AG04450 (cell line): ENCODE data around the gene OST4. TPM values are rescaled to one million over a fixed set of nuclear protein-coding genes. Genes with fewer than 3 reads are reported as not detected.
"Not testable (repeated sequence)": the region's sequence is repeated elsewhere in the genome, so short reads cannot be mapped to it uniquely, and the experiment has no call there.

Experiments
- CTCF ChIA-PET: fragments of 300-600, 350-600 bp; formaldehyde crosslinking; extraction: SDS; loops from one replicate; lab custom pipeline; 2022; ENCODE audit warnings: antibody characterized with exemption, inconsistent platforms; lab: Charles Lee
- POLR2A ChIA-PET: fragments of 350-600 bp; formaldehyde crosslinking; extraction: SDS; loops from one replicate; lab custom pipeline; 2021; ENCODE audit warnings: antibody characterized with exemption, inconsistent platforms; lab: Yijun Ruan, JAX
- DNase-seq: peaks from one replicate; pipeline ENCODE4 v3.0.0-alpha.2; 2011; ENCODE audit warnings: low read depth, low spot score
- H3K27ac ChIP-seq: one replicate; pipeline ENCODE4 v1.5.1; 2012; ENCODE audit warnings: low read depth, low read length, control low read depth
- H3K27me3 ChIP-seq: one replicate; pipeline ENCODE4 v1.6.0; 2012; ENCODE audit warnings: low read length; ENCODE audit not compliant: control insufficient read depth, insufficient read depth
- H3K4me3 ChIP-seq: 2 replicates; pipeline ENCODE4 v1.5.1; 2011; ENCODE audit warnings: mild to moderate bottlenecking, low read depth, low read length, control low read depth
- H3K9me3 ChIP-seq: 2 replicates; pipeline ENCODE4 v1.5.1; 2012; ENCODE audit warnings: low read length; ENCODE audit not compliant: control insufficient read depth, insufficient read depth
- polyA plus RNA-seq: library from polyadenylated mRNA; depleted of rRNA; stranded (reverse); fragments of >200 nt; gene quantifications from 2 replicates; pipeline ENCODE4 v1.2.3, GENCODE V29; 2011
- TF ChIP-seq, protein P1 (sequence below): IDR thresholded peaks from 2 replicates; pipeline ENCODE4 v1.5.1; 2011; ENCODE audit warnings: low read depth, low read length, control low read depth, inconsistent platforms

The OST4 gene
- polyA plus RNA-seq, 1 experiment, result 679 TPM

DNA sequence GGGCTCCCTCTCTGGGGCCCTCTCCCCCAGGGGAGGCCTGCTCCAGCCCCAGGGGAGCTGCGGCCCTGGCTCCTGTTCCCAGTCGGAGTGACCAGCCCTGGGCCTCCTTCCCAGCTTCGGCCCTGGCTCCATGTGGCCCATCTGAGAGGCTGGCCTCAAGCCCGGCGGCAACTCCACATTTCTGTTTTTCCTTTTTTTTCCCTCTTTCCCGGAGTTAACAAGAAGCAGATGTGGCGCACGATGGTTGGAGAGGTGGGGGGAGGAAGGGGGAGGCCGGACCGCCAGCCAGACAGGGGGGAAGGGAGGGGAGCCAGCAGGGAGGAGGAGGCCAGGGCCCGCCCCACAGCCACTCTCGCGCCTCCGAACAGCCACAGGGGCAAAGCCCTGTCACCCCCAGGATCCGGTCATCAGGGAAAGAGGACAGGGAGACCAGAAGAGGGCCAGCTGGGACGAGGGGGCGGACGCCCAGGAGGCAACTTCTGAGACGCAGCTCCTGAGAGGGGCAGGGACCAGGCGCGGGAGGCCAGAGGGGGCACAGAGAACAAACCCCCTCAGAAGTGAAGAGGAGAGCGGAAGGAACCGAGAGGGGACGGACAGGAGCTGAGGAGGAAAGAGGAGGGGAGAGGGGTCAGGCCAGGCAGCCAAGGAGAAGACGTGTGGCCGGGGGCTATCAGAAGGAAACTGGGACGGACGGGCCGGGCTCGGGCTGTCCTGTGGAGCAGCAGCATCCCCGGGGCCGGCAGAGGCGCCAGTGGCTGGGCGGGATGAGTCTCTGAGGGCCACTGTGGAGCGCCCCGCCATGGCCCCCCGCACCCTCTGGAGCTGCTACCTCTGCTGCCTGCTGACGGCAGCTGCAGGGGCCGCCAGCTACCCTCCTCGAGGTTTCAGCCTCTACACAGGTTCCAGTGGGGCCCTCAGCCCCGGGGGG, 7.1 kb upstream of the OST4 start, which contains the start of gene EMILIN1:
TSS of gene EMILIN1 (plus strand) at position 349 of the 928 bp plus-strand sequence. CDS start at position 800, 451 bp downstream.
- POLR2A ChIA-PET, result interaction anchor here (0.6 to 2.4 kb wide), 9 partner anchors 12 to 288 kb away, joined by 3 to 15 read pairs (median 4); partner anchors contain the start of genes ABHD1, AGBL5, ATRAID and SLC5A6
- DNase-seq, result peak; percentile 92
- Histone ChIP-seq H3K27ac (peak within 1 kb of the TSS; percentile 71), H3K9me3 (no peaks in the 10 kb centered on the region; the same call in 1 of the 2 replicates), H3K27me3 (no peaks in the 10 kb centered on the region), H3K4me3 (peak within 1 kb of the TSS; percentile 85)
- TF ChIP-seq, protein P1, sequence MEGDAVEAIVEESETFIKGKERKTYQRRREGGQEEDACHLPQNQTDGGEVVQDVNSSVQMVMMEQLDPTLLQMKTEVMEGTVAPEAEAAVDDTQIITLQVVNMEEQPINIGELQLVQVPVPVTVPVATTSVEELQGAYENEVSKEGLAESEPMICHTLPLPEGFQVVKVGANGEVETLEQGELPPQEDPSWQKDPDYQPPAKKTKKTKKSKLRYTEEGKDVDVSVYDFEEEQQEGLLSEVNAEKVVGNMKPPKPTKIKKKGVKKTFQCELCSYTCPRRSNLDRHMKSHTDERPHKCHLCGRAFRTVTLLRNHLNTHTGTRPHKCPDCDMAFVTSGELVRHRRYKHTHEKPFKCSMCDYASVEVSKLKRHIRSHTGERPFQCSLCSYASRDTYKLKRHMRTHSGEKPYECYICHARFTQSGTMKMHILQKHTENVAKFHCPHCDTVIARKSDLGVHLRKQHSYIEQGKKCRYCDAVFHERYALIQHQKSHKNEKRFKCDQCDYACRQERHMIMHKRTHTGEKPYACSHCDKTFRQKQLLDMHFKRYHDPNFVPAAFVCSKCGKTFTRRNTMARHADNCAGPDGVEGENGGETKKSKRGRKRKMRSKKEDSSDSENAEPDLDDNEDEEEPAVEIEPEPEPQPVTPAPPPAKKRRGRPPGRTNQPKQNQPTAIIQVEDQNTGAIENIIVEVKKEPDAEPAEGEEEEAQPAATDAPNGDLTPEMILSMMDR, result peak; percentile 4; the same call in 1 of the 2 replicates
- CTCF ChIA-PET, result interaction anchor here (1.0 kb wide), 2 partner anchors 13 to 16 kb away, joined by 3 to 4 read pairs; no protein-coding TSS in a partner anchor

- no peak overlapping the region for H3K4me3 ChIP-seq
- no peaks in the 10 kb centered on the region for H3K27me3 ChIP-seq
- no peak for DNase-seq
- TF ChIP-seq, protein P1, result no peak
- no peaks in the 10 kb centered on the region; the same call in 1 of the 2 replicates for H3K9me3 ChIP-seq
- CTCF ChIA-PET, result interaction anchor here (0.6 kb wide), 1 partner anchor 21 kb away, joined by 4 read pairs; no protein-coding TSS in a partner anchor
- POLR2A ChIA-PET, result interaction anchor here (0.6 to 1.0 kb wide), 3 partner anchors 13 to 135 kb away, joined by 3 to 7 read pairs (median 3); partner anchors contain the start of genes ATRAID and SLC5A6
- H3K27ac ChIP-seq, result no peak overlapping the region
Observed at GRCh38 chr2:27077231-27077630, 5.8 kb upstream of the OST4 start.

DNA sequence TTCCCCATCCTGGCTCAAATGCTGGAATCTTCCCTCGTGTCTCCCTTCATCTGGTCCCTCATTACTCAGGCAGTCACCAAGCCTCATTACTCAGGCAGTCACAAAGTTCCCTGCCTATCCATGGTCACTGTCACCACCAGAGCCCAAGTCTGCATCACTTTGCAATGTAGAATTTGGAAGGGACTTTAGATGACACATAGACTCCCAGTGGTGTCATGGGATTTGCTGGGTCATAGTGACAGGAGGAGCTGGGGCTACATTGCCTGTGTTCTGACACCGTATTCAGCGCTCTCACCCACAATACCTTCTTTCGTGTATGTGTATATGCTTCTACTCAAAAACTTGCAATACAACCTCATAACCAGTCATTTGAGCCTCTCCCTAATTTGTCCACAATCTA, 4.9 kb upstream of the OST4 start:
- no peaks in the 10 kb centered on the region; the same call in 1 of the 2 replicates for H3K9me3 ChIP-seq
- ChIA-PET CTCF (no interaction called here), POLR2A (no interaction called here)
- DNase-seq, result no peak
- TF ChIP-seq, protein P1, result no peak
- H3K27me3 ChIP-seq, result no peaks in the 10 kb centered on the region
- H3K4me3 ChIP-seq, result no peak overlapping the region
- H3K27ac ChIP-seq, result no peak overlapping the region

GRCh38 chr2:27075566-27075871, 4.1 kb upstream of the OST4 start:
- H3K27ac ChIP-seq, result peak overlapping the region; percentile 57
- CTCF ChIA-PET, H3K9me3 ChIP-seq, DNase-seq, POLR2A ChIA-PET, H3K4me3 ChIP-seq, H3K27me3 ChIP-seq: not testable (repeated sequence)

GRCh38 chr2:27074738-27075565, 3.5 kb upstream of the OST4 start:
- H3K9me3 ChIP-seq, result peaks cover 2% of the 10 kb centered on the region; the same call in 1 of the 2 replicates
- ChIA-PET CTCF (interaction anchor here (0.8 to 1.7 kb wide), 3 partner anchors 12 to 228 kb away, joined by 3 to 5 read pairs (median 3); partner anchors contain the start of gene KHK), POLR2A (no interaction called here)
- no peak overlapping the region for H3K4me3 ChIP-seq
- H3K27me3 ChIP-seq, result no peaks in the 10 kb centered on the region
- H3K27ac ChIP-seq, result peak overlapping the region; percentile 57
- TF ChIP-seq, protein P1, result no peak
- DNase-seq, result no peak
